Chondrocyte (in vitro differentiated cells): ENCODE measurements around the gene TARP.

Experiments
- DNase-seq: peaks from one replicate; pipeline ENCODE4 v3.0.0; 2021; ENCODE audit warnings: mixed read lengths, low spot score
- H3K27ac Mint-ChIP-seq: one replicate; pipeline ENCODE4 v1.8.0; 2021; ENCODE audit warnings: mild to moderate bottlenecking, moderate library complexity, mixed read lengths; ENCODE audit not compliant: unreplicated experiment
- H3K27me3 Mint-ChIP-seq: 2 replicates; pipeline ENCODE4 v1.8.0; 2021; ENCODE audit warnings: low read depth, mixed read lengths
- H3K36me3 Mint-ChIP-seq: 2 replicates; pipeline ENCODE4 v1.8.0; 2021; ENCODE audit warnings: low read depth, mixed read lengths
- H3K4me1 Mint-ChIP-seq: 2 replicates; pipeline ENCODE4 v1.8.0; 2021; ENCODE audit warnings: low read depth, mild to moderate bottlenecking, mixed read lengths
- H3K4me3 Mint-ChIP-seq: one replicate; pipeline ENCODE4 v1.8.0; 2021; ENCODE audit warnings: mild to moderate bottlenecking, moderate library complexity, mixed read lengths; ENCODE audit not compliant: unreplicated experiment
- H3K9me3 Mint-ChIP-seq: 2 replicates; pipeline ENCODE4 v1.8.0; 2021; ENCODE audit warnings: low read depth, mixed read lengths
- CTCF ChIP-seq: fragments of 200-600 bp; sonication (generic); IDR thresholded peaks from 2 replicates; pipeline ENCODE4 v1.5.0; 2021; ENCODE audit warnings: antibody characterized with exemption, mild to moderate bottlenecking, moderate library complexity

The TARP gene

GRCh38 chr7:38303866-38304265 is 30.4 kb upstream of the TARP start:
- no peak overlapping the region for H3K27ac Mint-ChIP-seq
- H3K9me3 Mint-ChIP-seq = peaks cover 5% of the 10 kb centered on the region
- peaks cover 28% of the 10 kb centered on the region for H3K27me3 Mint-ChIP-seq
- H3K36me3 Mint-ChIP-seq = no peaks in the 10 kb centered on the region
- DNase-seq = no peak
- no peak overlapping the region for H3K4me3 Mint-ChIP-seq
- TF ChIP-seq CTCF = no peak
- H3K4me1 Mint-ChIP-seq = no peaks in the 10 kb centered on the region

DNA sequence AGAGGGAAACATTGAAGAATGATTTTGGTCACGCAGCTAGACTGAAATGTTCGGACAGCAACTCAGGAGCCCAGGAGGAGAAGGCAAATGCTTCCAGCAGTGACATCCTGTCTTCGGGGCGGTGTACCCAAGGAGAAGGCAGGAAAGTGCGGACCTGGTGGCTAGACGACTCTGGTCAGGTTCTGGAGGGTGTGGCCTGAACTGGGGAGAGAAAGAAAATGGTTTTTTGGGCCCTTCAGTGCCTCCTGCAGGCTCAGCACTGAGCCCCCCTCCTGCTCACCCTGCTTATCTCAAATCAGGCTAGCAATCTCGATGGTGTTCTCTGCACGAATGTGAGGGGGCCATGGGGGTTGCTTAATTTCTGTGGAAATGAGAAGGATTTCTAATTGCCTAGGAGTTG is 26.7 kb upstream of the TARP start:
- H3K27me3 Mint-ChIP-seq = peaks cover 27% of the 10 kb centered on the region
- no peak for TF ChIP-seq CTCF
- no peak for DNase-seq
- no peaks in the 10 kb centered on the region for H3K9me3 Mint-ChIP-seq
- H3K36me3 Mint-ChIP-seq = no peaks in the 10 kb centered on the region
- no peaks in the 10 kb centered on the region for H3K4me1 Mint-ChIP-seq
- H3K4me3 Mint-ChIP-seq = no peak overlapping the region
- no peak overlapping the region for H3K27ac Mint-ChIP-seq

DNA sequence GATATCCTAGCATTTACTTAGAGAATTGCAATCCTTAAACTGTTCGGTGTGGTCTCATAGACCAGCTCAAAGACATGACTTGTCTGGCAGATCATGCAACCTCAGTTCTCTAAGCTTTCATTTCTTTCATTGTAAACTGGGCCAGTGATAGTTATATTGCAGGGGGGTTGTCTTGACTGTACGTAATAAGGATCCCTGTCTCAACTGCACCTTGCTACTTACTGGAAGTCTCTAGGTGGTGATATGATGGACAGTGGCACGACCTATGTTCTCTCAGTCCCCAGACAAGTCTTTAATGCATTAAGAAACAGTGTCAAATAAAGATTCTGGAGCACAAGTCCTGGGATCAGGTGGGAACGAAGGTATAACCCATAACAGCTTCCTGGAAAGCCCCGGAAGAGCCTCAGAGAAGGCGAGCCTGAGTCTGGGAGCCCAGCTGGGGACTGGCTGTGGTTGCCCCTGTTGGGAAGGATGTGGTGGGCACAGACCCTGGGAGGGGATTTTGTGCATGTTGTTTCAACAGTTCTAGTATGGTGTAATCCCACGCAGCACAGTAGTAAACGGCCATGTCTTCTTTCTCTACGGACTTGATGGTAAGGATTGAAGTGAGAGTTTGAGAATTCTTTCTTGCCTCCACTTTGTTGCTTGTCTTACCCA is 26.0 kb upstream of the TARP start:
- DNase-seq = no peak
- no peaks in the 10 kb centered on the region for H3K9me3 Mint-ChIP-seq
- peaks cover 20% of the 10 kb centered on the region for H3K27me3 Mint-ChIP-seq
- no peak overlapping the region for H3K27ac Mint-ChIP-seq
- no peak overlapping the region for H3K4me3 Mint-ChIP-seq
- no peaks in the 10 kb centered on the region for H3K36me3 Mint-ChIP-seq
- H3K4me1 Mint-ChIP-seq = no peaks in the 10 kb centered on the region
- no peak for TF ChIP-seq CTCF

- Mint-ChIP-seq H3K9me3 (no peaks in the 10 kb centered on the region), H3K4me3 (no peak overlapping the region), H3K27me3 (peaks cover 11% of the 10 kb centered on the region), H3K27ac (no peak overlapping the region), H3K36me3 (no peaks in the 10 kb centered on the region), H3K4me1 (no peaks in the 10 kb centered on the region)
- no peak for DNase-seq
- TF ChIP-seq CTCF = no peak
Observed at GRCh38 chr7:38296059-38296857, 22.8 kb upstream of the TARP start.

GRCh38 chr7:38294926-38295325 is 21.5 kb upstream of the TARP start:
- Mint-ChIP-seq H3K27ac (no peak overlapping the region), H3K36me3 (no peaks in the 10 kb centered on the region), H3K4me1 (no peaks in the 10 kb centered on the region), H3K27me3 (peaks cover 4% of the 10 kb centered on the region), H3K4me3 (no peak overlapping the region), H3K9me3 (no peaks in the 10 kb centered on the region)
- no peak for DNase-seq
- no peak for TF ChIP-seq CTCF
